ENCODE data around the gene PPFIA4.

The PPFIA4 gene

DNA sequence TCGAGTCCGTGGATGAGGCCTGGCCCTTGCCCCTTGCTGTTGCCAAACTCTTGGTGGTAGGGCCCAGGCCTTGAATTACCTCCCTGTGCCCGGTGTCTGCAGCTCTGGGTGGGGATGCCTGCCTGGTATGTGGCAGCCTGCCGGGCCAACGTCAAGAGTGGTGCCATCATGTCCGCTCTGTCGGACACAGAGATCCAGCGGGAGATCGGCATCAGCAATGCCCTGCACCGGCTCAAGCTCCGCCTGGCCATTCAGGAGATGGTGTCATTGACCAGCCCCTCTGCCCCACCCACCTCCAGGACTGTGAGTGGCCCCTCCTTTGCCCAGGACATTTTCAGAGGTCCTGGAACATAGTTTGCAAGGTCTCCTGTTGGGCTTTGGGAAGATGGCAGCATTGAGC, 33.8 kb downstream of the PPFIA4 start:
- no peak for DNase-seq (ENCODE audit: low read depth)
- no peak overlapping the region for H3K4me3 ChIP-seq (ENCODE audit: low read depth, low read length)
- TF ChIP-seq, protein P1, sequence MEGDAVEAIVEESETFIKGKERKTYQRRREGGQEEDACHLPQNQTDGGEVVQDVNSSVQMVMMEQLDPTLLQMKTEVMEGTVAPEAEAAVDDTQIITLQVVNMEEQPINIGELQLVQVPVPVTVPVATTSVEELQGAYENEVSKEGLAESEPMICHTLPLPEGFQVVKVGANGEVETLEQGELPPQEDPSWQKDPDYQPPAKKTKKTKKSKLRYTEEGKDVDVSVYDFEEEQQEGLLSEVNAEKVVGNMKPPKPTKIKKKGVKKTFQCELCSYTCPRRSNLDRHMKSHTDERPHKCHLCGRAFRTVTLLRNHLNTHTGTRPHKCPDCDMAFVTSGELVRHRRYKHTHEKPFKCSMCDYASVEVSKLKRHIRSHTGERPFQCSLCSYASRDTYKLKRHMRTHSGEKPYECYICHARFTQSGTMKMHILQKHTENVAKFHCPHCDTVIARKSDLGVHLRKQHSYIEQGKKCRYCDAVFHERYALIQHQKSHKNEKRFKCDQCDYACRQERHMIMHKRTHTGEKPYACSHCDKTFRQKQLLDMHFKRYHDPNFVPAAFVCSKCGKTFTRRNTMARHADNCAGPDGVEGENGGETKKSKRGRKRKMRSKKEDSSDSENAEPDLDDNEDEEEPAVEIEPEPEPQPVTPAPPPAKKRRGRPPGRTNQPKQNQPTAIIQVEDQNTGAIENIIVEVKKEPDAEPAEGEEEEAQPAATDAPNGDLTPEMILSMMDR (conservative IDR thresholded peaks at IDR 0.05; ENCODE audit: low read depth, low read length), result no peak

GRCh38 chr1:203063287-203063686, 37.0 kb downstream of the PPFIA4 start:
- TF ChIP-seq, protein P1 (conservative IDR thresholded peaks at IDR 0.05; ENCODE audit: low read depth, low read length), result no peak
- no peak overlapping the region for H3K4me3 ChIP-seq (ENCODE audit: low read depth, low read length)
- no peak for DNase-seq (ENCODE audit: low read depth)

DNA sequence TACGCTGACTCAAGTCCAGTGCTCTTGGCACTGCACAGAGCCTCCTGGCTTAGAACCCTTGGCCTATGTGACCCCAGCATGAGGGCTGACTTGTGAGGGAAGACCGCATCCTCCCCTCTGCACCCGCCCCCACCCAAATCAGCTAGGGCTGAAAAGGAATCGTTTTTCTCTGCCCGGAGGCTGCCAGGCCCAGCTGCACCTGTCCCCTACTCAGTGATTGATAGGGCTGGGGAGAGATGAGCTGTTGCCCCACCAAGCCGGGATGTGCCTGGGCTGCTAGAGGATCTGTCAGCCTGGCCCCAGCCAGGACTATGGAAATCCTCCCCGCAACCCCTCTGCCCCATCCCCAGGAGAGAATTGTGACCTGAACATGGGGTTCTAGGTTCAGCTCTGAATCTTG, 38.9 kb downstream of the PPFIA4 start:
- DNase-seq (ENCODE audit: low read depth), result no peak
- no peak overlapping the region for H3K4me3 ChIP-seq (ENCODE audit: low read depth, low read length)
- TF ChIP-seq, protein P1 (conservative IDR thresholded peaks at IDR 0.05; ENCODE audit: low read depth, low read length), result no peak

- TF ChIP-seq, protein P1 (conservative IDR thresholded peaks at IDR 0.05; ENCODE audit: low read depth, low read length), result no peak
- no peak overlapping the region for H3K4me3 ChIP-seq (ENCODE audit: low read depth, low read length)
- DNase-seq (ENCODE audit: low read depth), result no peak
Observed at GRCh38 chr1:203065986-203066385, 39.7 kb downstream of the PPFIA4 start.

- no peak overlapping the region for H3K4me3 ChIP-seq (ENCODE audit: low read depth, low read length)
- no peak for DNase-seq (ENCODE audit: low read depth)
- TF ChIP-seq, protein P1 (conservative IDR thresholded peaks at IDR 0.05; ENCODE audit: low read depth, low read length), result no peak
Observed at GRCh38 chr1:203066965-203067364, 40.7 kb downstream of the PPFIA4 start.

GRCh38 chr1:203069030-203069747, 42.9 kb downstream of the PPFIA4 start:
- TF ChIP-seq, protein P1 (conservative IDR thresholded peaks at IDR 0.05; ENCODE audit: low read depth, low read length), result no peak
- no peak overlapping the region for H3K4me3 ChIP-seq (ENCODE audit: low read depth, low read length)
- no peak for DNase-seq (ENCODE audit: low read depth)

DNA sequence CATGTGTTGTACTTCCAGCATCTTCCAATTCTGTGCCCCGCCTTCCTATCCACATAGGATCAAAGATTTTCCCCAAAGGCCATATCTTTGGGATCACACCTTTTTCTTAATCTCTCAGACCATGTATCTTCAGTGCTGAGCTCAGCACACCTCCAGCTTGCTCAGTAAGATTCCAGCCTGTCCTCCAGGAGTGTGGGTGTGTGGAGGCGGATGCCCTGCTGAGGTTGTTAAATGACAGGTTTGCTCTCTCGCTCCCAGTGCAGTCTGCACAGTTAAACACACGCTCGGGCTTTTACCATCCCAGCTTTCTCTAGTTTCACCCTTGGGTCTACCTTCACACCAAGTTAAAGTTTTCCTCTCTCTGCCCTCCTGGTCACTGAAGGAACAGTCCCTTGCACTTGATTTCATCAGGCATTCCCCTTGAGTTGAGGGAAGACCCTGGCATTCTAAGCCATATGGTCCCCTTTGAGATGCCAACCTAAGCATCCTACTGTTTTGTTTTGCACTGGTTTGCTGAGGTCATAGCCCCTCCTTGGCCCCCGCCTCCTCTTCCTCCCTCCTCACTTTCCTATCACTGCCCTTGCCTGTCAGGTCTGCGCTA, 45.8 kb downstream of the PPFIA4 start:
- no peak overlapping the region for H3K4me3 ChIP-seq (ENCODE audit: low read depth, low read length)
- TF ChIP-seq, protein P1 (conservative IDR thresholded peaks at IDR 0.05; ENCODE audit: low read depth, low read length), result no peak
- DNase-seq (ENCODE audit: low read depth), result no peak

All from choroid plexus epithelial cell (primary cell).